Lung (tissue), 12 donors: ENCODE measurements around the gene COL10A1. TPM values are rescaled to one million over a fixed set of nuclear protein-coding genes. Genes with fewer than 3 reads are reported as not detected.
"Not testable (repeated sequence)": the region's sequence is repeated elsewhere in the genome, so short reads cannot be mapped to it uniquely, and the experiment has no call there.

Source experiments
- ATAC-seq: fragments of 200-7000 bp; cut with Tn5 transposase; one replicate; pipeline ENCODE4 v1.9.1; 2020; ENCODE audit warnings: moderate number of reproducible peaks; ENCODE audit not compliant: insufficient read depth, low FRiP score
- DNase-seq, 3 donors: peaks; one replicate each; pipeline ENCODE4 v3.0.0-alpha.2; 2013 to 2017
- H3K27ac ChIP-seq, 2 donors: one replicate each; pipeline ENCODE4 v1.5.1; 2013; ENCODE audit warnings: mild to moderate bottlenecking in 2 of 2, moderate library complexity in 2 of 2, control low read depth in 1 of 2, inconsistent platforms in 1 of 2, low read depth in 1 of 2, low read length in 1 of 2
- H3K27me3 ChIP-seq, 3 donors: one replicate each; pipeline ENCODE4 v1.5.1; 2013; ENCODE audit warnings: low read length in 2 of 3; ENCODE audit not compliant: control insufficient read depth in 3 of 3, insufficient read depth in 3 of 3
- H3K36me3 ChIP-seq, 4 donors: one replicate each; pipeline ENCODE4 v1.5.1; 2013; ENCODE audit warnings: low read length in 4 of 4, mild to moderate bottlenecking in 1 of 4, moderate library complexity in 1 of 4; ENCODE audit not compliant: control insufficient read depth in 4 of 4, insufficient read depth in 4 of 4
- H3K4me1 ChIP-seq, 5 donors: one replicate each; pipeline ENCODE4 v1.5.1; 2013; ENCODE audit warnings: low read length in 5 of 5, mild to moderate bottlenecking in 2 of 5, moderate library complexity in 1 of 5; ENCODE audit not compliant: control insufficient read depth in 5 of 5, insufficient read depth in 5 of 5
- H3K4me3 ChIP-seq: one replicate; pipeline ENCODE4 v1.5.1; 2013; ENCODE audit warnings: mild to moderate bottlenecking, control low read depth, moderate library complexity
- H3K9ac ChIP-seq, 2 donors: one replicate each; pipeline ENCODE4 v1.5.1; 2013; ENCODE audit warnings: low read length in 2 of 2, control low read depth in 1 of 2; ENCODE audit not compliant: insufficient read depth in 1 of 2
- H3K9me3 ChIP-seq, 4 donors: one replicate each; pipeline ENCODE4 v1.5.1; 2013; ENCODE audit warnings: low read length in 3 of 4, mild to moderate bottlenecking in 1 of 4, moderate library complexity in 1 of 4; ENCODE audit not compliant: control insufficient read depth in 4 of 4, insufficient read depth in 3 of 4
- WGBS, 2 donors: extraction: QIAGEN DNeasy Blood & Tissue Kit; methylation state at CpG; one replicate each; pipeline ENCODE4 v1.1.7; 2013; 5-methylcytosine and 5-hydroxymethylcytosine counted together
- polyA plus RNA-seq, 2 donors: library from polyadenylated mRNA; stranded (reverse); fragments of 200-250 nt; gene quantifications; one replicate each; pipeline ENCODE4 v1.2.1, GENCODE V29; 2013
- total RNA-seq, 2 donors: library from RNA; depleted of rRNA in 1 of 2; stranded (reverse); fragments of >200 nt in 1 of 2; gene quantifications; one replicate each; pipeline ENCODE4 v1.2.1, GENCODE V29; 2014 to 2021
- TF ChIP-seq, protein P1 (sequence below): IDR thresholded peaks from 2 replicates; pipeline ENCODE4 v1.5.1; 2012; ENCODE audit warnings: mild to moderate bottlenecking; ENCODE audit errors: control extremely low read depth, extremely low read depth
- donor health status: control.
- donor health status: control.
- donor health status: Bipolar disorder and iron deficiency.
- donor health status: healthy.
- donor health status: DM: yes; HTN: yes; CAD: no.

COL10A1 gene
- total and polyA plus RNA-seq, 4 donors: 0.28 TPM; not detected in 3

DNA sequence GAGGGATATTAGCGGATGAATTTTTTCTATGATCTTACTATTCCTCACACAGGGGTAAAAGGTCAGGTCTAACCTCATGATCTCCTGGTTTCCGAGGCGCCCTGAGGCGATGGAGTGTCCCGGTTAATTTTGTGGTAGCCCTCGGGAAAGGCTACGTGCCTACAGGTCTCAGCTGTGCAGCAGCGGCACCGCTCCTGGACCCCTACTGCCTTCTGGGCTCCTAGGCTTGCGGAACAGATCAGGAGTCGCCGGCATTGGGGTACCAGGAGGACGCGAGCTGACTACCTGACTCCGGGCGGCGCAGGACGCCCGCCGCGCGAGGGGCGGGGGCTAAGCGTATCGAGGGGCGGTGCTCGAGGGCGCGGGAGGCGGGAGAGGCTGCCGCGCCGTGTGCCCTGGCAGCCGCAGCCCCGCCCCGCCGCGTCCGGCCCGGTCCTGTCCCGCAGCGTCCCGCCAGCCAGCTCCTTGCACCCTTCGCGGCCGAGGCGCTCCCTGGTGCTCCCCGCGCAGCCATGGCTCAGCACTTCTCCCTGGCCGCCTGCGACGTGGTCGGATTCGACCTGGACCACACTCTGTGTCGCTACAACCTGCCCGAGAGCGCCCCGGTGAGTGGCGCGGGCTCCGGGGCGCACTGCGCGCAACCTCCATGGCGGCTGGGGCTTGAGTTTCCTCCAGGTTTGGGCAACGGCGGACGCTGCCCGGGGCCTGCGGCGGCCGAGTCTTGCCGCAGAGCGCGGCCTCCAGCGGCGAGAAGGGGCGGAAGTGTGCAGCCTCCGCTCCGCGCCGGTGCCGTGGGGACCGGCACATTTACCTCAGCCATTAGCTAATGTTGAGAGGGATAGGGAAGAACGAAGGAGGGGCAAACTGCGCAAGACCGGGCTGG lies 25.3 kb downstream of the COL10A1 start, which contains the start of gene NT5DC1:
Gene NT5DC1, plus strand, starts transcription at position 435 of the 883 bp plus-strand sequence. Its CDS starts 78 bp downstream, at position 513.
- ATAC-seq (peak; percentile 97), DNase-seq (peak; percentile 86 to 90 (median 89))
- Histone ChIP-seq H3K36me3 (peaks cover 0 to 10% (median 3%) of the 10 kb centered on the region in 4 donors), H3K9me3 (peaks cover 0 to 5% (median 0%) of the 10 kb centered on the region in 4 donors), H3K9ac (peak within 1 kb of the TSS; percentile 86 to 94), H3K4me3 (peak within 1 kb of the TSS; percentile 97), H3K27ac (peak within 1 kb of the TSS; percentile 100), H3K27me3 (no peaks in the 10 kb centered on the region), H3K4me1 (peaks cover 0 to 37% (median 16%) of the 10 kb centered on the region in 5 donors)
- TF ChIP-seq, protein P1, sequence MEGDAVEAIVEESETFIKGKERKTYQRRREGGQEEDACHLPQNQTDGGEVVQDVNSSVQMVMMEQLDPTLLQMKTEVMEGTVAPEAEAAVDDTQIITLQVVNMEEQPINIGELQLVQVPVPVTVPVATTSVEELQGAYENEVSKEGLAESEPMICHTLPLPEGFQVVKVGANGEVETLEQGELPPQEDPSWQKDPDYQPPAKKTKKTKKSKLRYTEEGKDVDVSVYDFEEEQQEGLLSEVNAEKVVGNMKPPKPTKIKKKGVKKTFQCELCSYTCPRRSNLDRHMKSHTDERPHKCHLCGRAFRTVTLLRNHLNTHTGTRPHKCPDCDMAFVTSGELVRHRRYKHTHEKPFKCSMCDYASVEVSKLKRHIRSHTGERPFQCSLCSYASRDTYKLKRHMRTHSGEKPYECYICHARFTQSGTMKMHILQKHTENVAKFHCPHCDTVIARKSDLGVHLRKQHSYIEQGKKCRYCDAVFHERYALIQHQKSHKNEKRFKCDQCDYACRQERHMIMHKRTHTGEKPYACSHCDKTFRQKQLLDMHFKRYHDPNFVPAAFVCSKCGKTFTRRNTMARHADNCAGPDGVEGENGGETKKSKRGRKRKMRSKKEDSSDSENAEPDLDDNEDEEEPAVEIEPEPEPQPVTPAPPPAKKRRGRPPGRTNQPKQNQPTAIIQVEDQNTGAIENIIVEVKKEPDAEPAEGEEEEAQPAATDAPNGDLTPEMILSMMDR: no peak
- 0 to 1% methylated on average over 49 to 87 of the region's 87 CpGs for whole genome bisulfite sequencing, 2 donors

GRCh38 chr6:116099036-116099435 lies 26.9 kb downstream of the COL10A1 start:
- Histone ChIP-seq H3K9me3 (peaks cover 0 to 6% (median 0%) of the 10 kb centered on the region in 4 donors), H3K36me3 (peaks cover 0 to 10% (median 3%) of the 10 kb centered on the region in 4 donors), H3K4me3 (no peak overlapping the region), H3K9ac (no peak overlapping the region), H3K27ac (peak overlapping the region in 1 of 2 donors; percentile 41), H3K4me1 (peaks cover 0 to 30% (median 12%) of the 10 kb centered on the region in 5 donors), H3K27me3 (no peaks in the 10 kb centered on the region)
- TF ChIP-seq, protein P1: no peak
- WGBS, 2 donors: 64 to 83% methylated on average over 1 of the region's 1 CpG
- DNase-seq (peak in 1 of 3 donors; percentile 26), ATAC-seq (no peak)

- Histone ChIP-seq H3K9ac (no peak overlapping the region), H3K36me3 (peaks cover 0 to 6% (median under 1%) of the 10 kb centered on the region in 4 donors), H3K9me3 (peaks cover 0 to 6% (median 0%) of the 10 kb centered on the region in 4 donors), H3K27ac (no peak overlapping the region), H3K27me3 (no peaks in the 10 kb centered on the region), H3K4me1 (peaks cover 0 to 25% (median 6%) of the 10 kb centered on the region in 5 donors), H3K4me3 (no peak overlapping the region)
- TF ChIP-seq, protein P1: peak; percentile 26
- peak in 2 of 3 donors; percentile 45 to 54 for DNase-seq
- ATAC-seq: no peak
- WGBS, 2 donors: 22 to 34% methylated on average over 2 of the region's 2 CpGs
These were observed 28.7 kb downstream of the COL10A1 start for GRCh38 chr6:116096979-116097816.

- 91 to 93% methylated on average over 9 of the region's 9 CpGs for WGBS, 2 donors
- H3K9ac ChIP-seq, H3K36me3 ChIP-seq, ATAC-seq, DNase-seq, H3K27me3 ChIP-seq, H3K9me3 ChIP-seq, H3K27ac ChIP-seq, H3K4me3 ChIP-seq: not testable (repeated sequence)
- H3K4me1 ChIP-seq: peaks cover 0 to 15% (median under 1%) of the 10 kb centered on the region in 5 donors
These were observed 29.7 kb downstream of the COL10A1 start for GRCh38 chr6:116096048-116096759.
